ENCODE measurements around the gene NKAIN2. TPM values are rescaled to one million over a fixed set of nuclear protein-coding genes. Genes with fewer than 3 reads are reported as not detected.

The NKAIN2 gene
- total RNA-seq, 2 donors from 2014 or later: 0.29 TPM; not detected in 1

DNA sequence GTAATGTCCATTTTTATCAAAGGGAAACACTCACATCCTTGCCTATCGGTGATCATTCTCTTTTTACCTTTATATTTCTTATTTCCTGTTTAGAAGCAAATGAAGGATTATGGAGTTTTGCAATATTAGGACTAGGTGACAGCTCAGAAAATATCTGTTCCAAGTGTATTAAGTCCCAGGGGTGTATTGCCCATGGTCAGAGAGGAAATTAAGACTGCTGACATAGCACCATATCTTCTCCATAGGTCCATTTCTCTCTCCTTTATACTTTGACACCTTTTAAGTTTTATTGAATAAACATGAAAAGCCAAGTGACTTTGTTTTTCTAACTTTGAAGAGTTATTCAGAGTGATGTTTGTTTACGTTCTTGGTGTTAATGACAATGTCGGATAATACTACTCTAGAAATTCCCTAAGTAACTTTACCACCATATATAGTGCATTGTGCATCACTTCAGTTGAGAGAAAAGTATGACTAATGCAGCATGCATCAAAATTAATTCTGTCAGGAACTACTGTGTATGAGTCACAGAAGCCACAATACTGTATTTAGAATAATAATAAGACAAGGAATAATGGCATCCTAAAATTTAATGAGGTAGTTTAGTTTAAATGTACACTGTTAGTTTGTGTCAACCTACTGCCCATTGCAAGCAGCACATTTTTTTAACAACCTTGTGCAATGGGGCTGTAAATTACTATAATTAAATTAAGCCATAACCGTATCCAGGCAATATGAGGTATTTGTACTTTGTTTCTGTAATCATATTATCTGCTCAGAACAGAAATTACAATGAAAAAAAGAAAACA is 684.2 kb downstream of the NKAIN2 start:
- no peaks in the 10 kb centered on the region for H3K9me3 Mint-ChIP-seq
- Histone ChIP-seq H3K27me3 (ENCODE audit: control insufficient read depth, insufficient read depth, low read length, poor library complexity, severe bottlenecking) (no peaks in the 10 kb centered on the region), H3K27ac (ENCODE audit: low read depth, low read length) (no peak overlapping the region), H3K9me3 (ENCODE audit: control insufficient read depth, low read length) (no peaks in the 10 kb centered on the region), H3K36me3 (ENCODE audit: control insufficient read depth, insufficient read depth, low read length) (no peaks in the 10 kb centered on the region), H3K9ac (ENCODE audit: extremely low read depth, low read length, poor library complexity, severe bottlenecking) (no peak overlapping the region), H3K4me3 (ENCODE audit: low read length) (no peak overlapping the region), H3K4me1 (ENCODE audit: control insufficient read depth, insufficient read depth, low read length) (no peaks in the 10 kb centered on the region)
- no peaks in the 10 kb centered on the region for H3K36me3 Mint-ChIP-seq (ENCODE audit: low read depth)
- 100% methylated on average over 1 of the region's 4 CpGs; no CpG with 5 or more reads in 1 of the 2 experiments for WGBS, 2 experiments (ENCODE audit: insufficient coverage in 1 of 2, insufficient read length in 1 of 2)
- H3K4me3 Mint-ChIP-seq: no peak overlapping the region
- H3K27me3 Mint-ChIP-seq (ENCODE audit: insufficient read depth): no peaks in the 10 kb centered on the region
- no peak for DNase-seq
- H3K4me1 Mint-ChIP-seq: peaks cover 10% of the 10 kb centered on the region
- H3K27ac Mint-ChIP-seq: no peak overlapping the region
- TF ChIP-seq, protein P1, sequence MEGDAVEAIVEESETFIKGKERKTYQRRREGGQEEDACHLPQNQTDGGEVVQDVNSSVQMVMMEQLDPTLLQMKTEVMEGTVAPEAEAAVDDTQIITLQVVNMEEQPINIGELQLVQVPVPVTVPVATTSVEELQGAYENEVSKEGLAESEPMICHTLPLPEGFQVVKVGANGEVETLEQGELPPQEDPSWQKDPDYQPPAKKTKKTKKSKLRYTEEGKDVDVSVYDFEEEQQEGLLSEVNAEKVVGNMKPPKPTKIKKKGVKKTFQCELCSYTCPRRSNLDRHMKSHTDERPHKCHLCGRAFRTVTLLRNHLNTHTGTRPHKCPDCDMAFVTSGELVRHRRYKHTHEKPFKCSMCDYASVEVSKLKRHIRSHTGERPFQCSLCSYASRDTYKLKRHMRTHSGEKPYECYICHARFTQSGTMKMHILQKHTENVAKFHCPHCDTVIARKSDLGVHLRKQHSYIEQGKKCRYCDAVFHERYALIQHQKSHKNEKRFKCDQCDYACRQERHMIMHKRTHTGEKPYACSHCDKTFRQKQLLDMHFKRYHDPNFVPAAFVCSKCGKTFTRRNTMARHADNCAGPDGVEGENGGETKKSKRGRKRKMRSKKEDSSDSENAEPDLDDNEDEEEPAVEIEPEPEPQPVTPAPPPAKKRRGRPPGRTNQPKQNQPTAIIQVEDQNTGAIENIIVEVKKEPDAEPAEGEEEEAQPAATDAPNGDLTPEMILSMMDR (conservative IDR thresholded peaks at IDR 0.05): no peak

DNA sequence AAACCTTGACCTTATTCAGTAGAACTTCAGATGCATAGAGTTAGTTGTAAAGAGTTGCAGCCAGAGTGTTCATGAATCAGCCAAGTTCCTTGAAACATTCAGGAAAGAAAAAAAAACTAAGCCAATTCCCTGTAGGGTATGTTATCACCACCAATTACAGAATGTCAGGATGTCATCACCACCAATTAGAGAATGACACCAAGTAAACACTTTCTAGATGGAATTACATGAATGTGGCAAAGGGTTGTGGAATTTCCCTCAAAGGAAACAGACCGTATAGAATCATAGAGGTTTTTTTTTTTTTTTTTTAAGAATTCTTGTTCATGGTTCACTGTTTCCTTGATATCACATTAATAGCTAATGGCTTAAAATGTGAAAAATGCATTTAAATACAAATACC is 686.5 kb downstream of the NKAIN2 start:
- H3K4me1 Mint-ChIP-seq: peaks cover 11% of the 10 kb centered on the region
- H3K9me3 Mint-ChIP-seq: no peaks in the 10 kb centered on the region
- TF ChIP-seq, protein P1 (conservative IDR thresholded peaks at IDR 0.05): no peak
- WGBS, 2 experiments (ENCODE audit: insufficient coverage in 1 of 2, insufficient read length in 1 of 2): 88% methylated on average over 1 of the region's 1 CpG; no CpG with 5 or more reads in 1 of the 2 experiments
- no peak overlapping the region for H3K4me3 Mint-ChIP-seq
- Histone ChIP-seq H3K27ac (ENCODE audit: low read depth, low read length) (no peak overlapping the region), H3K9me3 (ENCODE audit: control insufficient read depth, low read length) (no peaks in the 10 kb centered on the region), H3K9ac (ENCODE audit: extremely low read depth, low read length, poor library complexity, severe bottlenecking) (no peak overlapping the region), H3K27me3 (ENCODE audit: control insufficient read depth, insufficient read depth, low read length, poor library complexity, severe bottlenecking) (no peaks in the 10 kb centered on the region), H3K4me1 (ENCODE audit: control insufficient read depth, insufficient read depth, low read length) (no peaks in the 10 kb centered on the region), H3K36me3 (ENCODE audit: control insufficient read depth, insufficient read depth, low read length) (no peaks in the 10 kb centered on the region), H3K4me3 (ENCODE audit: low read length) (no peak overlapping the region)
- no peaks in the 10 kb centered on the region for H3K36me3 Mint-ChIP-seq (ENCODE audit: low read depth)
- DNase-seq: no peak
- H3K27me3 Mint-ChIP-seq (ENCODE audit: insufficient read depth): no peaks in the 10 kb centered on the region
- no peak overlapping the region for H3K27ac Mint-ChIP-seq

DNA sequence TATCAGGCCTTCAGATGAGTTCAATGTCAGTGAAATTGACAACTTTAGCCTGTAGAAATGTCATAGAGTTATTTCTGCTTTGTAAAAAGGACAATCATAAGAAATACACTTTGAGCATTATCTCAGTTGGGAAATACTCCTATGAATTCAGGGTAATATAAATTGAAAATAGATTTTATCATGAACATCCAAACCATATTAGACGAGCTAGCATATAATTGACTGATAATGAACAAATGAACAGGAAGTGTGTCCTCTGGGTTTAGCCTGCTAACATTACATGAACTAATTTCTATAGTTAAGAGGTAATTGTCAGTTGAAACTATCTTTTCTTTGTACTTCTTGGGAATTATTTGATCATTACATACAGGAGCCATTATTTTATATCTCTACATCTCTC is 689.6 kb downstream of the NKAIN2 start:
- whole genome bisulfite sequencing, 2 experiments (ENCODE audit: insufficient coverage in 1 of 2, insufficient read length in 1 of 2): 100% methylated on average over 1 of the region's 1 CpG; no CpG with 5 or more reads in 1 of the 2 experiments
- Mint-ChIP-seq H3K4me1 (peaks cover 10% of the 10 kb centered on the region), H3K27me3 (ENCODE audit: insufficient read depth) (no peaks in the 10 kb centered on the region), H3K27ac (no peak overlapping the region), H3K9me3 (no peaks in the 10 kb centered on the region), H3K4me3 (no peak overlapping the region), H3K36me3 (ENCODE audit: low read depth) (no peaks in the 10 kb centered on the region)
- no peak overlapping the region for H3K27ac ChIP-seq (ENCODE audit: low read depth, low read length)
- no peak for DNase-seq
- H3K9ac ChIP-seq (ENCODE audit: extremely low read depth, low read length, poor library complexity, severe bottlenecking): no peak overlapping the region
- no peaks in the 10 kb centered on the region for H3K9me3 ChIP-seq (ENCODE audit: control insufficient read depth, low read length)
- TF ChIP-seq, protein P1 (conservative IDR thresholded peaks at IDR 0.05): no peak
- no peaks in the 10 kb centered on the region for H3K27me3 ChIP-seq (ENCODE audit: control insufficient read depth, insufficient read depth, low read length, poor library complexity, severe bottlenecking)
- H3K4me1 ChIP-seq (ENCODE audit: control insufficient read depth, insufficient read depth, low read length): no peaks in the 10 kb centered on the region
- no peak overlapping the region for H3K4me3 ChIP-seq (ENCODE audit: low read length)
- no peaks in the 10 kb centered on the region for H3K36me3 ChIP-seq (ENCODE audit: control insufficient read depth, insufficient read depth, low read length)
